Small intestine (tissue), 7 donors: Measurements from ENCODE around the gene LTBR. TPM values are rescaled to one million over a fixed set of nuclear protein-coding genes. Genes with fewer than 3 reads are reported as not detected.

Experiments
- DNase-seq, 2 donors: peaks; one replicate each; pipeline versions ENCODE4 v3.0.0 to v3.0.0-alpha.2; 2013
- FAIRE-seq: peaks from 2 replicates; lab custom pipeline; 2012; peaks lifted over from hg19 to GRCh38; lab: Jason Lieb, UNC
- H3K27ac ChIP-seq, 3 donors: one replicate each; pipeline ENCODE4 v1.5.1; 2013; ENCODE audit warnings: low read length in 2 of 3, mild to moderate bottlenecking in 2 of 3, control low read depth in 1 of 3, inconsistent platforms in 1 of 3, low read depth in 1 of 3, moderate library complexity in 1 of 3
- H3K27me3 ChIP-seq, 3 donors: one replicate each; pipeline ENCODE4 v1.6.1; 2013; ENCODE audit warnings: low read length in 3 of 3, inconsistent platforms in 1 of 3; ENCODE audit not compliant: control insufficient read depth in 3 of 3, insufficient read depth in 3 of 3
- H3K36me3 ChIP-seq, 3 donors: one replicate each; pipeline ENCODE4 v1.6.1; 2013; ENCODE audit warnings: low read length in 3 of 3, inconsistent platforms in 1 of 3, low read depth in 1 of 3, mild to moderate bottlenecking in 1 of 3, moderate library complexity in 1 of 3; ENCODE audit not compliant: control insufficient read depth in 3 of 3, insufficient read depth in 2 of 3
- H3K4me1 ChIP-seq, 3 donors: one replicate each; pipeline ENCODE4 v1.6.1; 2013; ENCODE audit warnings: low read length in 2 of 3, inconsistent platforms in 1 of 3, low read depth in 1 of 3, mild to moderate bottlenecking in 1 of 3, moderate library complexity in 1 of 3; ENCODE audit not compliant: control insufficient read depth in 3 of 3, insufficient read depth in 2 of 3
- H3K4me3 ChIP-seq, 3 donors: one replicate each; pipeline ENCODE4 v1.5.1; 2013; ENCODE audit warnings: low read length in 3 of 3, control low read depth in 1 of 3, inconsistent platforms in 1 of 3, low read depth in 1 of 3, mild to moderate bottlenecking in 1 of 3, moderate library complexity in 1 of 3
- H3K9me3 ChIP-seq, 2 donors: one replicate each; pipeline ENCODE4 v1.6.1; 2013; ENCODE audit warnings: low read depth in 1 of 2, low read length in 1 of 2; ENCODE audit not compliant: control insufficient read depth in 2 of 2, insufficient read depth in 1 of 2
- WGBS, 3 donors: extraction: QIAGEN DNeasy Blood & Tissue Kit; methylation state at CpG; one replicate each; pipeline ENCODE4 v1.1.7; 2013; 5-methylcytosine and 5-hydroxymethylcytosine counted together
- polyA plus RNA-seq, 4 donors: library from polyadenylated mRNA; stranded (reverse) in 3 of 4; unstranded in 1 of 4; fragments of 200-250 nt in 3 of 4; fragments of 120-200 nt in 1 of 4; gene quantifications; one replicate each; pipeline versions ENCODE4 v1.2.1 to v1.2.3, GENCODE V29; 2013
- donor health status: healthy with polysubstance abuse.
- donor health status: control.
- donor health status: control.
- donor health status: Bipolar disorder and iron deficiency.
- donor health status: healthy.

Gene LTBR
- polyA plus RNA-seq, 4 donors, result 56.5 to 137 (median 73.2) TPM

GRCh38 chr12:6352193-6353173 is 31.5 kb upstream of the LTBR start:
- Histone ChIP-seq H3K27me3 (no peaks in the 10 kb centered on the region), H3K4me1 (peaks cover 0 to 30% (median 6%) of the 10 kb centered on the region in 3 donors), H3K9me3 (no peaks in the 10 kb centered on the region), H3K36me3 (peaks cover 0 to 5% (median 0%) of the 10 kb centered on the region in 3 donors), H3K4me3 (no peak overlapping the region), H3K27ac (peak overlapping the region in 1 of 3 donors; percentile 40)
- FAIRE-seq (no peak), DNase-seq (no peak)
- 57 to 80% (median 67%) methylated on average over 9 of the region's 9 CpGs for WGBS, 3 donors

DNA sequence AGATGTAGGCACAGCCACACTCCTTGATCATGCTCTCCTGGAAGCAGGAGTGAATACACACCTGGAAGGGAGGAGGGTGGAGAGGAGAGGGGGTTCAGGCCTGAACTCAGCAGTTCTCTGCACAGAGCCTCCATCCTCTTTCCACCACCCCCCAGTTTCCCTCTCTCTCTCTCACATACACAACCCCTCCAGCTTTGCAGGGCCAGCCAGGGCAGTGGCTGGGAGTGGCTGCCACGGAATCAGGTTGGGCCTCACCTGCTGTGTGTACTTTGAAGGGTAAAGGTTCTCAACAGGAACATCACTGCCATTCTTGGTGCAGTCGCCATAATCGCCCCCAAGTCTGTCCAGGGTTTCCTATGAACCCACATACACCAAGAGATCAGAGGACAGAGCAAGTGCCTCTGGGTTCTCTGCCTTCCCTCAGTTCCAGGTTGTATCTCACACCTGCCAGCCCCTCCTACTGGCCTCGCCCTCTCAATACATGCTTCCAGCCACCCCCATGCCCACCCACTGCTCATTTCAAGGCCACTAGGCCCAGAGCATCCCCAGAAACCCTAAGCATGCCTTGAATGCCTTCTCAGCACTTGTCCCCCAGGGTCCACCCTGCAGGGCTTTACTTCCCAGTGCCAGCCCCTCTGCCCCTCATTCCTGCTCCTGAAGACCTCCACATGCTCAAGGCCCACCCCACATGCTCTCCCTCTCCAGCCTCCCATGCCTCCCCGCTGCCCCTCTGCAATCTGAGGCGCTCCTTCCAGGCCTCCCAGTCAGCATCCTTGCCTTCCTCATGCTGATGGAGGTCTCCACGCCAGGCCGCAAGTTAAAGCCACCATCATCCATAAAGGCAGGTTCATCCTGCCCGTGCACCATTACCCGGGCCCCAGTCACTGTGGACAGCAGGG is 29.2 kb upstream of the LTBR start:
- FAIRE-seq, result no peak
- peak overlapping the region in 1 of 3 donors; percentile 11 for H3K27ac ChIP-seq
- peaks cover 0 to 3% (median 0%) of the 10 kb centered on the region in 3 donors for H3K36me3 ChIP-seq
- no peaks in the 10 kb centered on the region for H3K9me3 ChIP-seq
- WGBS, 3 donors, result 64 to 85% (median 73%) methylated on average over 10 of the region's 10 CpGs
- peak; percentile 62 to 73 for DNase-seq
- no peak overlapping the region for H3K4me3 ChIP-seq
- no peaks in the 10 kb centered on the region for H3K27me3 ChIP-seq
- H3K4me1 ChIP-seq, result peaks cover 0 to 35% (median 6%) of the 10 kb centered on the region in 3 donors

GRCh38 chr12:6355491-6356373 is 28.2 kb upstream of the LTBR start:
- Histone ChIP-seq H3K27me3 (no peaks in the 10 kb centered on the region), H3K27ac (no peak overlapping the region), H3K4me1 (peaks cover 0 to 42% (median 6%) of the 10 kb centered on the region in 3 donors), H3K36me3 (peaks cover 0 to 3% (median 0%) of the 10 kb centered on the region in 3 donors), H3K4me3 (no peak overlapping the region), H3K9me3 (no peaks in the 10 kb centered on the region)
- no peak for FAIRE-seq
- peak in 1 of 2 donors; percentile 48 for DNase-seq
- WGBS, 3 donors, result 72 to 77% (median 75%) methylated on average over 8 of the region's 8 CpGs

DNA sequence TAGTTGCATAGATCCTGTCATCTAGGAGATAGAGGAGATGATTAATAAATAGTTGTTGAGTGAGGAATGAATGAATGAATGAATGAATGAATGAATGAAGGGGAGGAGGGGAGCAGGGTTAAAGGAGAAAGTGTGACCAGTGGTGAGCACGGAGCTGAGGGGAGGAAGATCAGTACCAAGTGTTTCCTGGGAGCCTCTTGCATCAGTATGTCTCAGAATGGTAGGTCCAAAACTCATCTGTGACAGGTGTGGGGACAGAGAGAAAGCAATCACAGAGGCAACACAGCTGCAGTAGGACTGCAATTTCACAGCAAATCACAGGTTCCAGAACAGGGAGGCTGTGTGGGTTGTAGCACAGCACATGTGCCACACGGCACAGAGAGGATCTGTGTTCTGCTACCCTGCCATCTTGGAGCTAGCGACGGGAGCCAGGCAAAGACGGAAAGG is 27.6 kb upstream of the LTBR start:
- peaks cover 0 to 48% (median 6%) of the 10 kb centered on the region in 3 donors for H3K4me1 ChIP-seq
- 83 to 94% (median 93%) methylated on average over 5 of the region's 5 CpGs for WGBS, 3 donors
- no peak for FAIRE-seq

DNA sequence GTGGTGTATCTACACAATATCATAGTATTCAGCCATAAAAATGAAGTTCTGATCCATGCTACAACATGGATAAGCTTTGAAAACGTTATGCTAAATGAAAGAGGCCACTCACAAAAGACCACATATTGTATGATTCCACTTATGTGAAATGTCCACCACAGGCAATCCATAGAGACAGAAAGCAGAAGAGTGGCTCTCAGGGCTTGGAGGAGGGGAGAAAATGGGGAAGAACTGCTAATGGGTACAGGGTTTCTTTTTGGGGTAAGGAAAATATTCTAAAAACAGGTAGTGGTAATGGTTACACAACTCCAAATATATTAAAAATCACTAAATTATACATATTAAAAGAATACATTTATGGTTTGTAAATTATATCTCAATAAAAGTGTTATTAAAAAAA is 25.1 kb upstream of the LTBR start:
- WGBS, 3 donors, result 33 to 57% (median 38%) methylated on average over 1 of the region's 1 CpG
- FAIRE-seq (no peak), DNase-seq (no peak)
- H3K4me3 ChIP-seq, result no peak overlapping the region
- H3K4me1 ChIP-seq, result peaks cover 0 to 56% (median 10%) of the 10 kb centered on the region in 3 donors
- H3K27ac ChIP-seq, result peak overlapping the region in 2 of 3 donors; percentile 70 to 84
- no peaks in the 10 kb centered on the region for H3K27me3 ChIP-seq
- H3K9me3 ChIP-seq, result no peaks in the 10 kb centered on the region
- H3K36me3 ChIP-seq, result peaks cover 0 to 3% (median 0%) of the 10 kb centered on the region in 3 donors

More for the DNA sequence above, 27.6 kb upstream of the LTBR start:
- H3K4me3 ChIP-seq, result no peak overlapping the region
- DNase-seq, result no peak
- H3K36me3 ChIP-seq, result peaks cover 0 to 3% (median 0%) of the 10 kb centered on the region in 3 donors
- H3K27me3 ChIP-seq, result no peaks in the 10 kb centered on the region
- H3K27ac ChIP-seq, result no peak overlapping the region
- H3K9me3 ChIP-seq, result no peaks in the 10 kb centered on the region

- Histone ChIP-seq H3K4me1 (peaks cover 0 to 45% (median 10%) of the 10 kb centered on the region in 3 donors), H3K27me3 (no peaks in the 10 kb centered on the region), H3K4me3 (no peak overlapping the region), H3K27ac (peak overlapping the region; percentile 84 to 93 (median 92)), H3K9me3 (no peaks in the 10 kb centered on the region), H3K36me3 (peaks cover 0 to 2% (median 0%) of the 10 kb centered on the region in 3 donors)
- WGBS, 3 donors, result 32 to 56% (median 37%) methylated on average over 7 of the region's 7 CpGs
- FAIRE-seq (no peak), DNase-seq (peak; percentile 96 to 99)
Measured at GRCh38 chr12:6360080-6360571, 23.8 kb upstream of the LTBR start.

GRCh38 chr12:6360578-6361490 is 23.1 kb upstream of the LTBR start:
- DNase-seq, result no peak
- H3K27ac ChIP-seq, result peak overlapping the region; percentile 84 to 93 (median 92)
- FAIRE-seq, result no peak
- H3K4me3 ChIP-seq, result no peak overlapping the region
- H3K27me3 ChIP-seq, result no peaks in the 10 kb centered on the region
- WGBS, 3 donors, result 21 to 56% (median 41%) methylated on average over 11 of the region's 11 CpGs
- H3K4me1 ChIP-seq, result peaks cover 0 to 38% (median 7%) of the 10 kb centered on the region in 3 donors
- H3K9me3 ChIP-seq, result no peaks in the 10 kb centered on the region
- no peaks in the 10 kb centered on the region for H3K36me3 ChIP-seq
